ENCODE results near the gene TSPAN16. TPM values are rescaled to one million over a fixed set of nuclear protein-coding genes. Genes with fewer than 3 reads are reported as not detected.

TSPAN16 gene, protein sequence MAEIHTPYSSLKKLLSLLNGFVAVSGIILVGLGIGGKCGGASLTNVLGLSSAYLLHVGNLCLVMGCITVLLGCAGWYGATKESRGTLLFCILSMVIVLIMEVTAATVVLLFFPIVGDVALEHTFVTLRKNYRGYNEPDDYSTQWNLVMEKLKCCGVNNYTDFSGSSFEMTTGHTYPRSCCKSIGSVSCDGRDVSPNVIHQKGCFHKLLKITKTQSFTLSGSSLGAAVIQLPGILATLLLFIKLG
- polyA plus RNA-seq = not detected

- 77 to 91% (median 90%) methylated on average over 8 of the region's 8 CpGs for WGBS, 3 donors
- no peak within 1 kb of the TSS for H3K27ac ChIP-seq (ENCODE audit: low read depth, low read length)
Measured at GRCh38 chr19:11295665-11296245, at the start of gene TSPAN16. TSPAN16 (plus strand) TSS chr19:11296160; CDS start chr19:11296298, 138 bp downstream.

DNA sequence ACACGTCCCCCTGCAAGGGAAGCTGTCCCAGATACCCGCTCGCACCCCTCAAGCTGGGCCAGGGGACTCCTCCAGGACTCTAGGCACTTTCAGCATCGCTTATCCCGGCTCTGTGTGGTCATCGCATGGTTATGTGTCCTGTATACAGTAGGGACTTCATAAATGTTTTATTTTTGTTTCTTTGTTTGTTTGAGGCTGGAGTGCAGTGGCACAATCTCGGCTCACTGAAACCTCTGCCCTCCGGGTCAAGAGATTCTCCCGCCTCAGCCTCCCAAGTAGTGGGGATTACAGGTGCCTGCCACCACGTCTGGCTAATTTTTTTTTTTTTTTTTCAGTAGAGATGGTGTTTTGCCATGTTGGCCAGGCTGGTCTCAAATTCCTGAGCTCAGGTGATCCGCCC, 49.0 kb upstream of the TSPAN16 start:
- WGBS, 3 donors = 83 to 91% (median 85%) methylated on average over 11 of the region's 11 CpGs
- H3K27ac ChIP-seq (ENCODE audit: low read depth, low read length) = no peak overlapping the region

DNA sequence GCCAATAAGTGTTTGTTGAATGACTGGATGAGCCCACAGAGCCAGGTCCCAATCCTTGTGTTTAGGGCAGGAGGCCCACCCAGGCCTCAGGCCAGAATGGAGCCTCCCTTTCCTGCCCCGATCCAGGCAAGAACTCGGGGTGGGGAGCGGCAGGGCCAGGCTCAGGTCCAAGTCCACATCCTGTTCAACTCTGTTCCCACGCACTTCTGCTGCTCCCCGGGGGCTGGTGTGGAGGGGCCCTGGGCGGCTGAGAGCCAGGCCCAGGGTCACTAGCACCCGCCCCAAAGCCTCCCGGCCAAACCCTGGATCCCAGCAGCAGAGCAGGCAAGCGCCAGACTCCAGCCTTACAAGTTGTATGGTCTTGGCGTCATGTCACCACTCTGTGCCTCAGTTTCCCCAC, 48.6 kb upstream of the TSPAN16 start:
- 27 to 85% (median 49%) methylated on average over 10 of the region's 10 CpGs for WGBS, 3 donors

GRCh38 chr19:11247934-11248333, 48.0 kb upstream of the TSPAN16 start:
- 63 to 75% (median 65%) methylated on average over 14 of the region's 14 CpGs for WGBS, 3 donors
- H3K27ac ChIP-seq (ENCODE audit: low read depth, low read length) = no peak overlapping the region

More for the DNA sequence above, 48.6 kb upstream of the TSPAN16 start:
- no peak overlapping the region for H3K27ac ChIP-seq (ENCODE audit: low read depth, low read length)

DNA sequence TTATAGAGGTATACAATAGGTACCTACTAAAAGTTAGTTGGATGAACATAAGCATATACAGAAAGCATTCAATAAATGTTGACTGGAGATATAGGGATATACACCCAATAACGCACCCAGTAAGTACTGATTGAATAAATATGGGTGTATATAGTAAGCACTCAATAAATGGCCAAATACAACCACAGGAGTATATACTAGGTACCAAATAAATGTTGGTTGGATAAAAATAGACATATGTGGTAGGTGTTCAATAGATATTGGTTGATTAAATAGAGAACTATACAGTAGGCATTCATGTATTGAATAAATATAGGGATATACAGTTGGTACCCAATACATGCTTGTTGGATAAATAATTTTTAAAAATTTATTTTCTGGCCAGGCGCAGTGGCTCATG, 47.1 kb upstream of the TSPAN16 start:
- H3K27ac ChIP-seq (ENCODE audit: low read depth, low read length) = no peak overlapping the region
- 96% methylated on average over 2 of the region's 2 CpGs for WGBS, 3 donors

GRCh38 chr19:11251217-11251616, 44.7 kb upstream of the TSPAN16 start:
- H3K27ac ChIP-seq (ENCODE audit: low read depth, low read length) = no peak overlapping the region
- WGBS, 3 donors = 88 to 97% (median 95%) methylated on average over 4 of the region's 4 CpGs

DNA sequence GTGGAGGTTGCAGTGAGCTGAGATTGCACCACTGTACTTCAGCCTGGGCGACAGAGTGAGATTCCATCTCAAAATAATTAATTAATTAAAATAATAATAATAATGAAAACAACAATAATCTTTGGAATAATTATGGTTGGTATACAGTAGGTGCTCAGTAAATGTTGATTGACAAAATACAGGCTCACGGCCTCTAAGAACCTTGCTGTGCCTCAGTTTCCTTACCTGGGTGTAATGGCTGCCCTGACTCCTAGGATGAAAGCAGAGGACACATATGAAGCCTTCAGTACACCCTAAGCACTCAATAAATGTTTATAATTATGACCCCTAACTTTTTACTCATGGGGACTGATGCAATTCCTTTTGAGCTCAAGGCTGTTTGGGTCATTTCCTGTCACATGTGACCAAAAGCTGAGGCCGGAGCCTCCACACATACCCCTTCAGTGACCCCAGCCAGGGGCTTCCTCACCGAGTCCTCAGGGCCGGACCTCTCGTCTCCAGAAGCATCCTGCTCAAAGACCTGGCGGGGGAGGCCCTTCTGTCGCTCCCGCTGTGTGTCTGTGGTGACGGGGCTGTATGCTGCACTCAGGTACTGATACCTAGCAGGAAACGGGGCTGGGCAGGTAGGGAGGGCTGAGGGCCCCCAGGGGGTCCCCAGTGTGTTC, 44.2 kb upstream of the TSPAN16 start:
- H3K27ac ChIP-seq (ENCODE audit: low read depth, low read length) = no peak overlapping the region
- 74 to 82% (median 75%) methylated on average over 11 of the region's 11 CpGs for WGBS, 3 donors

DNA sequence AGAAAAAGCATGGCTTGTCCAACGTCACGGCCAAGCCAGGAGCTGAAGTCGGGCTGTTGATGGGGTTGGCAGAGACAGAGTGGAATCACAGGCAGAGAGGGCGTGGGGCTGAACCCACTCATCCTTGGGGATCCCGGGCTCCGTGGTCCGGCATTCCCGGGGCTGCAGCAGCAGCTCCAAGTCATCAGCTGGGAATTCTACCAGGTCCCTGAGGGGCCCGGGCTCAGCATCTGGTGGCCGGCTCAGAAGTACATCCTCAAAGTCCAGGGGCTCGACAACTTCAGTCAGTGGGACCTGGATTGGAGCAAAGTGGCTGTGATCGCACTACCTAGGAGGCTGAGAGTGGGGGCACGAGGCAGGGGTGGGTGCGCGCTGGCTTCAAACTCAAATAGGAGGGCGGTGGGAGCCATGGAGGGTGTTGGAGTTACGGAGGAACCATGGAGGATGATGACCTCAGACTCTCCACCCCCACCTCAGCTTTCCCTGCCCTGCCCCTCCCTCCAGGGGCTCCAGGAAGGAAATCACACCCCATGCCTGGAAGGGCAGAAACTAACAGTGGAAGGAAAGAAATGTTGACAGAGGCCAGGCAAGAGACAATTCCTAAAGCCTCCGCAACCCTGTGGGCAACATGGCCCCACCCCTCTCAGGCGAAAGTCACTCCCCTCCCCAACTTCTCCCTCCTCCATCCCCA, 43.1 kb upstream of the TSPAN16 start:
- WGBS, 3 donors = 76 to 83% (median 79%) methylated on average over 19 of the region's 19 CpGs
- no peak overlapping the region for H3K27ac ChIP-seq (ENCODE audit: low read depth, low read length)

DNA sequence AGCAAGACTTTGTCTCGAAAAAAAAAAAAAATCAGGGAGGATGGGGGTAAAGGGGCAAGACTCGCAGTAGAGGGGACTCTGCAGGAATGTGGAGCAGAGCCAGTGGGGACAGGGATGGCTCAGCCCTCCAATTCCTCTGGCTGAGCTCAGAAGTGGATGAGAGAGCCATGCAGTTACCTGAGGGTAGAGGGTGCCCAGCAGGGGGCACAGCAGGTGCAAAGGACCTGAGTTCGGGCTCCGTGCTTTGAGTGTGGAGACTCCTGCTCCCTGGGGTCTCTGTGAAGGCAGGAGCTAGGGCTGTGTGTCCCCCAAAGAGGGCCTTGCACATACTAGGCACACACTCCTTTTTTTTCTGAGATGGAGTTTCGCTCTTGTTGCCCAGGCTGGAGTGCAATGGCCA, 41.3 kb upstream of the TSPAN16 start:
- no peak overlapping the region for H3K27ac ChIP-seq (ENCODE audit: low read depth, low read length)
- 86 to 96% (median 94%) methylated on average over 5 of the region's 5 CpGs for WGBS, 3 donors

DNA sequence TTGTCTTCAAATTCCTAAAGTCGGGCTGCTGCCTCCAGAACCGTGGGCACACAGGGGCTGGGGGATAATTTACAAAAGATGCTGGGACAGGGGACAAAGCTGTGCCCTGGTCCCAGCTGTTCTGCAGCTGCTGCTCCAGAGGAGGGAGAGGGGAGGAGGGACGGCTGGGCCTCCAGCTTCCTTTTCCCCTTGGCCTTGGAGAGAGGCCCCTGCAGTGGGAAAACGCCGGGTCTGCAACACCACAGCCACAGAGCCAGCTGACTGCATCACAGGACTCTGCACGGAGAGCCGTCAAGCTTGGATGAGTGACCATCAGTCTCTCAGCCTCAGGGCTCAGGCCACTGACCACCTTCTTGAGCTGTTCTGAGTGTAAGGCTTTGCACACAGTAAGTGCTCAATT, 39.8 kb upstream of the TSPAN16 start:
- WGBS, 3 donors = 8 to 22% (median 11%) methylated on average over 7 of the region's 7 CpGs
- H3K27ac ChIP-seq (ENCODE audit: low read depth, low read length) = no peak overlapping the region

DNA sequence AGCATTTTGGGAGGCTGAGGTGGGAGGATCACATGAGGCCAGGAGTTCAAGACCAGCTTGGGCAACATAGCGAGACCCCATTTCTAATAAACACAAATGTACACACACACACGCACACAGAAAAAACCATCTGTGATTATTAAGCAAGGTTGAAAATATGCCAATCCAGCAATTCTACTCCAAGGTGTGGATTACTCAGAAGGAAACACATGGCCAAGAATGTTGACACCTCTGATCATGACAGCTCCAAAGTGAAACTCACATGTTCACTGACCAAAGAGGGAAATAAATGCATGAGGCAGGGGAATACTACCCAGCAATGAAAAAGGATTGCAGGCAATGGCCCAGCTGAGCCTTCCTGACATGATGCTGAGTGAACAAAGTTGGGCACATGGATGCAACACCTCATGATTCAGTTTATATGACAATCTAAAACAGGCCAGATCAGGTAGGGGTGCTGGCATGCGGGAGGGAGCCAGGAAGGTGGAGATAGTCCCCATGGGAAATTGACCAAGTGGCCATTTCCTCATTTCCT, 38.0 kb upstream of the TSPAN16 start:
- 75 to 84% (median 76%) methylated on average over 3 of the region's 3 CpGs for WGBS, 3 donors

DNA sequence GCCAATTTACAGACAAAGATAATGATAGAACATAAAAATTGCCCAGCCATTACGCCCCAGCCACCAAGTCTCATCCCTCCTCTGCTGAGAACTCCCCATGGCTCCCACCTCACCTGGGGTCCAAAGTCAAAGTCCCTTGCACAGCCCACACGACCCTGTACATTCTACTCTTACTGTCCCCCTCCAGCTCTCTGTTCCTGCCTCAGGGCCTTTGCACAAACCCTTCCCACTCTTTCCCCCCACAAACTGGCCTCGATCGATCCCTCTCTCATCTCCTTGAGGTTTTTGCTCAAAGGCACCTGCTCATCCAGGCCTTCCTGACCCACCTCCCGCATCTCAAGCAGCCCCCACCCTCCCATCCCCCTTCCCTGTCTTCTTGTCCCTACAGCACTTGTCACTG, 35.0 kb upstream of the TSPAN16 start:
- 81 to 84% (median 82%) methylated on average over 5 of the region's 5 CpGs for WGBS, 3 donors
- H3K27ac ChIP-seq (ENCODE audit: low read depth, low read length) = no peak overlapping the region

More for the DNA sequence above, 38.0 kb upstream of the TSPAN16 start:
- no peak overlapping the region for H3K27ac ChIP-seq (ENCODE audit: low read depth, low read length)

GRCh38 chr19:11261431-11261970, 34.5 kb upstream of the TSPAN16 start:
- peak overlapping the region; percentile 23 for H3K27ac ChIP-seq (ENCODE audit: low read depth, low read length)
- 24 to 32% (median 26%) methylated on average over 14 to 18 of the region's 18 CpGs for WGBS, 3 donors

DNA sequence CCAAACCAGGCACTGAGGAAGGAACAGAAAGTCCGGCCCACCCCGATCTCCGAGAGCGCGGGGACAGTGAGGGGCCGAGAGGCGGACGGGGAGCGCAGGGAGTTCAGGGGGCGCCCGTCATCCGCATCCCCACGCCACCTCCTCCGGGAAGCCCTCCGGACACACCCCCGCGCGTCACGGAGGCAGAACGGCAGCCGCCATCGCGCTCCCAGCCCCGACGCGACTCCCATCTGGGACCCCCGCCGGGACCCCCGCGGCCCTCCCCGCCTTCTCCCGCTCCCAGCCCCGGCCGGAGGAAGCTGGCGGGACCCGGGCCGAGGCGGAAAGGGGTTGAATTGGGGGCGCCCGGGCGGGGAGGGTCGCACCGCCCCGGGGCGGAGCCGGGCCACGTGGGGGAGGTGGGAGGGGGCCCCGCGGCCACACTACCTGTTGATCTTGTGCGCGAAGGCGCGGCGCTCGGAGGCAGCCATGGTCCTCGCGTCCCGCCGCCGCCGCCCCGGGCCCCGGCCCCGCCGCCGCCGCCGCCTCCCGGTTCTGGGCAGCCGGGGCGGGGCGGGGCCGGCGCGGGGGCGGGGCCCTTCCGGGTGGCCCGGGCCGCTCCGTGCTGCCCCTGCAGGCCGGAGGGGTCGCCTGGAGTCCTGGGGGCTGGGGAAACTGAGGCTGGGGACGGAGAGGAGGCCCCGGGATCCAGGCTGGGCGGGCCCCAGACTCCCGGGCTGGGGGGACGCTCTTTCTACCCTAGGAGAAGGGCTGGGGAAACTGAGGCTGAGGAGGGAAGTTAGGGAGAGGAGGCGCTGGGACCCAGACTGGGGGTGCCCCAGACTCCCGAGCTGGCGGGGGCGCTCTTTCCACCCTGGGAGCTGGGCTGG, 33.8 kb upstream of the TSPAN16 start, which contains the start of gene DOCK6:
TSS of gene DOCK6 (minus strand) at position 554 of the 869 bp plus-strand sequence. CDS start at position 470, 84 bp downstream.
- WGBS, 3 donors = 1 to 2% (median 2%) methylated on average over 45 to 91 of the region's 91 CpGs
- H3K27ac ChIP-seq (ENCODE audit: low read depth, low read length) = peak within 1 kb of the TSS; percentile 80

DNA sequence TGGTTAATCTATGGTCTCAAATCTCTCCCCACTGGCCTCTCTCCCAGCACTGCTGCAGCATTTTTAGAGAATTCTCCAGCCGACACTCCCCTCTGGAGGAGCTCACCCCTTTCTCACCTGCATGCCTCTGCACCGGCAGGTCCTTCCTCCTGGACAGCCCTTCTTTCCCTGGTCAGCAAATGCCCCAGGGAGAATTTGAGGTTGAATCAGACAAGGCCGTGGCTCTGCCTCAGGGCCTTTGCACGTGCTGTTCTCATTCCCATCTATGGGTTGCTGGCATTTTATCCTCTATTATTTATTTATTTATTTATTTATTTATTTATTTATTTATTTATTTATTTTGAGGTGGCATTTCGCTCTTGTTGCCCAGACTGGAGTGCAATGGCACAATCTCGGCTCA, 32.2 kb upstream of the TSPAN16 start:
- WGBS, 3 donors = 94 to 99% (median 98%) methylated on average over 6 of the region's 6 CpGs
- H3K27ac ChIP-seq (ENCODE audit: low read depth, low read length) = no peak overlapping the region

DNA sequence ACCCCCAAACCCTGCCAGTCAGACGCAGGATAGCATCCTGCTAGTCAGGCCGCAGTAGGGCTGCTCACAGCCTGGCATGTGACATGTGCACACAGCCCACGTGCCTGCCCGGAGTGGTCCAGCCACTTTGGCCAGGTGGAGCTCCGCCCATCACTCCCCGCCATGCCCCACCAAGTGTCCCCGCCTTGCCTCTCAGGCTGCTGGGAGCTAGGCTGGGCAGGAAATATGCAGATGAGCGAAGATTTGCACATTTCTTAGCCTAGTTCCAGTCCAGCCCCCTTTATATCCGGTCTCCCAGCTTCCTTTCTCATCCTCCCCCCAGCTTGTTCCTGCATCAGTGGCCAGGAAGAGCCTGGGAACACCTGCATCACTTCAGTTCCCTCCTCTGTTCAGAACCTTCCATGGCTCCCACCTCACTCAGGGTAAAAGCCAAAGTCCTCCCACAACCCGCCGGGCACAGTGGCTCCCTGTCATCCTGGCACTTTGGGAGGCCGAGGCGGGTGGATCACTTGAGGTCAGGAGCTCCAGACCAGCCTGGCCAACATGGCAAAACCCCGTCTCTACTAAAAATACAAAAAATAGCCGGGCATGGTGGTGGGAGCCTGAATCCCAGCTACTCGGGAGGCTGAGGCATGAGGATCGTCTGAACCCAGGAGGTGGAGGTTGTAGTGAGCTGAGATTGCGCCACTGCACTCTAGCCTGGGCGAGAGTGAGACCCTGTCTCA, 31.3 kb upstream of the TSPAN16 start:
- no peak overlapping the region for H3K27ac ChIP-seq (ENCODE audit: low read depth, low read length)

GRCh38 chr19:11265177-11265784, 30.7 kb upstream of the TSPAN16 start:
- WGBS, 3 donors = 69 to 89% (median 88%) methylated on average over 6 of the region's 6 CpGs

More for the DNA sequence above, 31.3 kb upstream of the TSPAN16 start:
- 63 to 75% (median 70%) methylated on average over 19 of the region's 19 CpGs for WGBS, 3 donors

More at GRCh38 chr19:11265177-11265784, 30.7 kb upstream of the TSPAN16 start:
- no peak overlapping the region for H3K27ac ChIP-seq (ENCODE audit: low read depth, low read length)

Measured in adipose tissue (tissue), 3 donors.